Prostate gland (tissue), 2 donors: ENCODE measurements around the gene CEP164.

Experiments used
- CTCF ChIP-seq, 4 experiments: fragments of 200-600 bp in 2 of 4; fragments of 450-650 bp in 2 of 4; sonication (generic) in 2 of 4; IDR thresholded peaks; 1 replicate in 3 of 4; 2 replicates in 1 of 4; pipeline ENCODE4 v1.5.1; 2016 to 2019; ENCODE audit warnings: antibody characterized with exemption in 4 of 4, mild to moderate bottlenecking in 2 of 4, moderate library complexity in 2 of 4
- POLR2A ChIP-seq: fragments of 450-650 bp; IDR thresholded peaks from one replicate; pipeline ENCODE4 v1.6.1; 2016; ENCODE audit warnings: antibody characterized with exemption, mild to moderate bottlenecking

- TF ChIP-seq CTCF (IDR thresholded peaks at IDR 0.05) = no peak
- no peak for TF ChIP-seq POLR2A
Observed at GRCh38 chr11:117457031-117457785, 129.6 kb downstream of the CEP164 start.
